ENCODE results near the gene GRIN2A.

GRIN2A gene

GRCh38 chr16:10081201-10081940 lies 100.9 kb downstream of the GRIN2A start:
- no peaks in the 10 kb centered on the region for H3K9me3 ChIP-seq (ENCODE audit: insufficient read depth, low read depth, low read length)
- no peaks in the 10 kb centered on the region for H3K36me3 ChIP-seq (ENCODE audit: insufficient read depth, low read depth, low read length)
- 0 out of 2 replicates have a peak, but pooled peaks cover 7% of the 10 kb centered on the region for H3K4me1 ChIP-seq (ENCODE audit: insufficient read depth, low read length)
- H3K9ac ChIP-seq (ENCODE audit: low read depth, low read length), result no peak overlapping the region
- H3K27ac ChIP-seq (ENCODE audit: low read length), result no peak overlapping the region
- no peak overlapping the region for H3K4me3 ChIP-seq (ENCODE audit: low read length)
- no peaks in the 10 kb centered on the region for H3K27me3 ChIP-seq (ENCODE audit: insufficient read depth, low read length)

- Histone ChIP-seq H3K4me1 (ENCODE audit: insufficient read depth, low read length) (0 out of 2 replicates have a peak, but pooled peaks cover 9% of the 10 kb centered on the region), H3K27me3 (ENCODE audit: insufficient read depth, low read length) (no peaks in the 10 kb centered on the region), H3K36me3 (ENCODE audit: insufficient read depth, low read depth, low read length) (no peaks in the 10 kb centered on the region), H3K4me3 (ENCODE audit: low read length) (no peak overlapping the region), H3K9me3 (ENCODE audit: insufficient read depth, low read depth, low read length) (no peaks in the 10 kb centered on the region), H3K9ac (ENCODE audit: low read depth, low read length) (no peak overlapping the region), H3K27ac (ENCODE audit: low read length) (no peak overlapping the region)
Measured at GRCh38 chr16:10080051-10080772, 102.0 kb downstream of the GRIN2A start.

- H3K27me3 ChIP-seq (ENCODE audit: insufficient read depth, low read length), result no peaks in the 10 kb centered on the region
- no peak overlapping the region for H3K4me3 ChIP-seq (ENCODE audit: low read length)
- no peaks in the 10 kb centered on the region for H3K9me3 ChIP-seq (ENCODE audit: insufficient read depth, low read depth, low read length)
- no peak overlapping the region for H3K9ac ChIP-seq (ENCODE audit: low read depth, low read length)
- no peaks in the 10 kb centered on the region for H3K36me3 ChIP-seq (ENCODE audit: insufficient read depth, low read depth, low read length)
- H3K4me1 ChIP-seq (ENCODE audit: insufficient read depth, low read length), result 0 out of 2 replicates have a peak, but pooled peaks cover 9% of the 10 kb centered on the region
- no peak overlapping the region for H3K27ac ChIP-seq (ENCODE audit: low read length)
Measured at GRCh38 chr16:10078541-10078949, 103.7 kb downstream of the GRIN2A start.

GRCh38 chr16:10077861-10078260 lies 104.4 kb downstream of the GRIN2A start:
- H3K4me1 ChIP-seq (ENCODE audit: insufficient read depth, low read length), result 0 out of 2 replicates have a peak, but pooled peaks cover 9% of the 10 kb centered on the region
- no peaks in the 10 kb centered on the region for H3K27me3 ChIP-seq (ENCODE audit: insufficient read depth, low read length)

GRCh38 chr16:10076037-10076436 lies 106.2 kb downstream of the GRIN2A start:
- Histone ChIP-seq H3K27ac (ENCODE audit: low read length) (no peak overlapping the region), H3K9me3 (ENCODE audit: insufficient read depth, low read depth, low read length) (no peaks in the 10 kb centered on the region)

More at GRCh38 chr16:10077861-10078260, 104.4 kb downstream of the GRIN2A start:
- Histone ChIP-seq H3K9me3 (ENCODE audit: insufficient read depth, low read depth, low read length) (no peaks in the 10 kb centered on the region), H3K36me3 (ENCODE audit: insufficient read depth, low read depth, low read length) (no peaks in the 10 kb centered on the region), H3K9ac (ENCODE audit: low read depth, low read length) (no peak overlapping the region), H3K27ac (ENCODE audit: low read length) (no peak overlapping the region), H3K4me3 (ENCODE audit: low read length) (no peak overlapping the region)

GRCh38 chr16:10070591-10070990 lies 111.6 kb downstream of the GRIN2A start:
- Histone ChIP-seq H3K27me3 (ENCODE audit: insufficient read depth, low read length) (no peaks in the 10 kb centered on the region), H3K27ac (ENCODE audit: low read length) (no peak overlapping the region), H3K9me3 (ENCODE audit: insufficient read depth, low read depth, low read length) (no peaks in the 10 kb centered on the region), H3K9ac (ENCODE audit: low read depth, low read length) (no peak overlapping the region), H3K4me3 (ENCODE audit: low read length) (no peak overlapping the region), H3K36me3 (ENCODE audit: insufficient read depth, low read depth, low read length) (no peaks in the 10 kb centered on the region), H3K4me1 (ENCODE audit: insufficient read depth, low read length) (no peaks in the 10 kb centered on the region)

More at GRCh38 chr16:10076037-10076436, 106.2 kb downstream of the GRIN2A start:
- no peaks in the 10 kb centered on the region for H3K27me3 ChIP-seq (ENCODE audit: insufficient read depth, low read length)
- H3K9ac ChIP-seq (ENCODE audit: low read depth, low read length), result no peak overlapping the region
- no peak overlapping the region for H3K4me3 ChIP-seq (ENCODE audit: low read length)
- no peaks in the 10 kb centered on the region for H3K36me3 ChIP-seq (ENCODE audit: insufficient read depth, low read depth, low read length)
- 0 out of 2 replicates have a peak, but pooled peaks cover 9% of the 10 kb centered on the region for H3K4me1 ChIP-seq (ENCODE audit: insufficient read depth, low read length)

GRCh38 chr16:10069374-10069773 lies 112.9 kb downstream of the GRIN2A start:
- no peak overlapping the region for H3K27ac ChIP-seq (ENCODE audit: low read length)
- no peaks in the 10 kb centered on the region for H3K27me3 ChIP-seq (ENCODE audit: insufficient read depth, low read length)
- H3K9me3 ChIP-seq (ENCODE audit: insufficient read depth, low read depth, low read length), result no peaks in the 10 kb centered on the region
- H3K36me3 ChIP-seq (ENCODE audit: insufficient read depth, low read depth, low read length), result no peaks in the 10 kb centered on the region
- H3K9ac ChIP-seq (ENCODE audit: low read depth, low read length), result no peak overlapping the region
- no peaks in the 10 kb centered on the region for H3K4me1 ChIP-seq (ENCODE audit: insufficient read depth, low read length)
- H3K4me3 ChIP-seq (ENCODE audit: low read length), result no peak overlapping the region

GRCh38 chr16:10067835-10068234 lies 114.4 kb downstream of the GRIN2A start:
- no peak overlapping the region for H3K27ac ChIP-seq (ENCODE audit: low read length)

GRCh38 chr16:10067406-10067805 lies 114.8 kb downstream of the GRIN2A start:
- Histone ChIP-seq H3K27me3 (ENCODE audit: insufficient read depth, low read length) (no peaks in the 10 kb centered on the region), H3K9ac (ENCODE audit: low read depth, low read length) (no peak overlapping the region), H3K4me3 (ENCODE audit: low read length) (no peak overlapping the region), H3K4me1 (ENCODE audit: insufficient read depth, low read length) (no peaks in the 10 kb centered on the region), H3K9me3 (ENCODE audit: insufficient read depth, low read depth, low read length) (no peaks in the 10 kb centered on the region), H3K36me3 (ENCODE audit: insufficient read depth, low read depth, low read length) (no peaks in the 10 kb centered on the region), H3K27ac (ENCODE audit: low read length) (no peak overlapping the region)

More at GRCh38 chr16:10067835-10068234, 114.4 kb downstream of the GRIN2A start:
- no peaks in the 10 kb centered on the region for H3K36me3 ChIP-seq (ENCODE audit: insufficient read depth, low read depth, low read length)
- H3K4me1 ChIP-seq (ENCODE audit: insufficient read depth, low read length), result no peaks in the 10 kb centered on the region
- H3K9me3 ChIP-seq (ENCODE audit: insufficient read depth, low read depth, low read length), result no peaks in the 10 kb centered on the region
- H3K9ac ChIP-seq (ENCODE audit: low read depth, low read length), result no peak overlapping the region
- no peak overlapping the region for H3K4me3 ChIP-seq (ENCODE audit: low read length)
- no peaks in the 10 kb centered on the region for H3K27me3 ChIP-seq (ENCODE audit: insufficient read depth, low read length)

- Histone ChIP-seq H3K27ac (ENCODE audit: low read length) (no peak overlapping the region), H3K9ac (ENCODE audit: low read depth, low read length) (no peak overlapping the region), H3K36me3 (ENCODE audit: insufficient read depth, low read depth, low read length) (no peaks in the 10 kb centered on the region), H3K4me1 (ENCODE audit: insufficient read depth, low read length) (no peaks in the 10 kb centered on the region), H3K4me3 (ENCODE audit: low read length) (no peak overlapping the region), H3K9me3 (ENCODE audit: insufficient read depth, low read depth, low read length) (no peaks in the 10 kb centered on the region), H3K27me3 (ENCODE audit: insufficient read depth, low read length) (no peaks in the 10 kb centered on the region)
Measured at GRCh38 chr16:10065019-10065418, 117.2 kb downstream of the GRIN2A start.

GRCh38 chr16:10048850-10049249 lies 133.4 kb downstream of the GRIN2A start:
- Histone ChIP-seq H3K27me3 (ENCODE audit: insufficient read depth, low read length) (no peaks in the 10 kb centered on the region), H3K9me3 (ENCODE audit: insufficient read depth, low read depth, low read length) (no peaks in the 10 kb centered on the region), H3K27ac (ENCODE audit: low read length) (no peak overlapping the region), H3K4me1 (ENCODE audit: insufficient read depth, low read length) (no peaks in the 10 kb centered on the region), H3K36me3 (ENCODE audit: insufficient read depth, low read depth, low read length) (no peaks in the 10 kb centered on the region), H3K4me3 (ENCODE audit: low read length) (no peak overlapping the region), H3K9ac (ENCODE audit: low read depth, low read length) (no peak overlapping the region)

- Histone ChIP-seq H3K27me3 (ENCODE audit: insufficient read depth, low read length) (no peaks in the 10 kb centered on the region), H3K4me1 (ENCODE audit: insufficient read depth, low read length) (no peaks in the 10 kb centered on the region), H3K36me3 (ENCODE audit: insufficient read depth, low read depth, low read length) (no peaks in the 10 kb centered on the region), H3K4me3 (ENCODE audit: low read length) (no peak overlapping the region), H3K27ac (ENCODE audit: low read length) (no peak overlapping the region), H3K9me3 (ENCODE audit: insufficient read depth, low read depth, low read length) (no peaks in the 10 kb centered on the region), H3K9ac (ENCODE audit: low read depth, low read length) (no peak overlapping the region)
Measured at GRCh38 chr16:10045947-10046346, 136.3 kb downstream of the GRIN2A start.

Measured in iPS-20b (cell line).